Stimulated activated CD8-positive, alpha-beta memory T cell treated with anti-CD3 and anti-CD28 coated beads, Interleukin-4, amount 100 ng/mL, for 1 hour (primary cell): ENCODE measurements around the gene DCLRE1B.
"Not testable (repeated sequence)": the region's sequence is repeated elsewhere in the genome, so short reads cannot be mapped to it uniquely, and the experiment has no call there.

ENCODE experiments used
- DNase-seq, 2 donors: peaks; one replicate each; pipeline ENCODE4 v3.0.0-alpha.2; 2020; ENCODE audit warnings: low read depth in 2 of 2, low spot score in 1 of 2

DCLRE1B gene

GRCh38 chr1:113946678-113947387 is 41.7 kb downstream of the DCLRE1B start:
- no peak for DNase-seq

GRCh38 chr1:113947388-113948107 is 42.4 kb downstream of the DCLRE1B start:
- DNase-seq = no peak

GRCh38 chr1:113948151-113948550 is 43.0 kb downstream of the DCLRE1B start:
- not testable (repeated sequence) for DNase-seq

GRCh38 chr1:113949007-113949406 is 43.9 kb downstream of the DCLRE1B start:
- no peak for DNase-seq

- no peak for DNase-seq
Observed at GRCh38 chr1:113950908-113951307, 45.8 kb downstream of the DCLRE1B start.

GRCh38 chr1:113951719-113952118 is 46.6 kb downstream of the DCLRE1B start:
- no peak for DNase-seq

- no peak for DNase-seq
Observed at GRCh38 chr1:113957984-113958383, 52.9 kb downstream of the DCLRE1B start.

GRCh38 chr1:113958691-113959090 is 53.6 kb downstream of the DCLRE1B start:
- no peak for DNase-seq

- no peak for DNase-seq
Observed at GRCh38 chr1:113963281-113963906, 58.3 kb downstream of the DCLRE1B start.
